ENCODE measurements around the gene VPS33A. TPM values are rescaled to one million over a fixed set of nuclear protein-coding genes. Genes with fewer than 3 reads are reported as not detected.

VPS33A gene
- total RNA-seq, 2 experiments from 2014 or later = 19.7 to 21.4 TPM

GRCh38 chr12:122189626-122190475, 76.4 kb downstream of the VPS33A start:
- no peak for DNase-seq
- CTCF ChIA-PET = interaction anchor here (0.7 to 4.9 kb wide), 13 partner anchors 13 to 199 kb away, joined by 3 to 27 read pairs (median 5); partner anchors contain the start of gene DIABLO
- H3K27ac Mint-ChIP-seq = no peak overlapping the region
- no peaks in the 10 kb centered on the region for H3K9me3 Mint-ChIP-seq
- TF ChIP-seq CTCF (IDR thresholded peaks at IDR 0.05) = no peak
- intact Hi-C loops (cut with micrococcal nuclease) = loop anchor here (5.0 to 10.0 kb wide), 3 partner anchors 33 to 135 kb away; no protein-coding TSS in a partner anchor
- H3K4me1 Mint-ChIP-seq (ENCODE audit: low read depth) = no peaks in the 10 kb centered on the region
- POLR2A ChIA-PET = no interaction called here
- H3K36me3 Mint-ChIP-seq (ENCODE audit: low read depth) = no peaks in the 10 kb centered on the region
- H3K27me3 Mint-ChIP-seq = peaks cover 4% of the 10 kb centered on the region
- no peak overlapping the region for H3K4me3 Mint-ChIP-seq
- ATAC-seq = no peak

- no peak overlapping the region for H3K27ac Mint-ChIP-seq
- ChIA-PET CTCF (no interaction called here), POLR2A (no interaction called here)
- no peak overlapping the region for H3K4me3 Mint-ChIP-seq
- intact Hi-C loops (cut with micrococcal nuclease) = loop anchor here (10.0 kb wide), 1 partner anchor 53 kb away; no protein-coding TSS in a partner anchor
- H3K4me1 Mint-ChIP-seq (ENCODE audit: low read depth) = peaks cover 10% of the 10 kb centered on the region
- no peaks in the 10 kb centered on the region for H3K36me3 Mint-ChIP-seq (ENCODE audit: low read depth)
- no peaks in the 10 kb centered on the region for H3K9me3 Mint-ChIP-seq
- DNase-seq = no peak
- ATAC-seq = no peak
- peaks cover 9% of the 10 kb centered on the region for H3K27me3 Mint-ChIP-seq
- TF ChIP-seq CTCF (IDR thresholded peaks at IDR 0.05) = no peak
Measured at GRCh38 chr12:122187466-122187865, 78.8 kb downstream of the VPS33A start.

- no peak for TF ChIP-seq CTCF (IDR thresholded peaks at IDR 0.05)
- H3K4me3 Mint-ChIP-seq = no peak overlapping the region
- ChIA-PET POLR2A (no interaction called here), CTCF (interaction anchor here (1.5 kb wide), 1 partner anchor 62 kb away, joined by 4 read pairs; no protein-coding TSS in a partner anchor)
- H3K4me1 Mint-ChIP-seq (ENCODE audit: low read depth) = peaks cover 10% of the 10 kb centered on the region
- no peak overlapping the region for H3K27ac Mint-ChIP-seq
- ATAC-seq (no peak), DNase-seq (no peak)
- H3K9me3 Mint-ChIP-seq = no peaks in the 10 kb centered on the region
- no peaks in the 10 kb centered on the region for H3K36me3 Mint-ChIP-seq (ENCODE audit: low read depth)
- intact Hi-C loops (cut with micrococcal nuclease) = loop anchor here (10.0 kb wide), 1 partner anchor 51 kb away; no protein-coding TSS in a partner anchor
- H3K27me3 Mint-ChIP-seq = peaks cover 9% of the 10 kb centered on the region
Measured at GRCh38 chr12:122185494-122186082, 80.7 kb downstream of the VPS33A start.

GRCh38 chr12:122185079-122185478, 81.2 kb downstream of the VPS33A start:
- no peak for DNase-seq
- no peaks in the 10 kb centered on the region for H3K9me3 Mint-ChIP-seq
- intact Hi-C loops (cut with micrococcal nuclease) = loop anchor here (10.0 kb wide), 1 partner anchor 50 kb away; no protein-coding TSS in a partner anchor
- peaks cover 9% of the 10 kb centered on the region for H3K27me3 Mint-ChIP-seq
- H3K36me3 Mint-ChIP-seq (ENCODE audit: low read depth) = no peaks in the 10 kb centered on the region
- no peak overlapping the region for H3K4me3 Mint-ChIP-seq
- TF ChIP-seq CTCF (IDR thresholded peaks at IDR 0.05) = no peak
- POLR2A ChIA-PET = no interaction called here
- no peak for ATAC-seq
- H3K27ac Mint-ChIP-seq = no peak overlapping the region
- CTCF ChIA-PET = no interaction called here
- H3K4me1 Mint-ChIP-seq (ENCODE audit: low read depth) = peaks cover 10% of the 10 kb centered on the region

- peaks cover 10% of the 10 kb centered on the region for H3K4me1 Mint-ChIP-seq (ENCODE audit: low read depth)
- no peak for ATAC-seq
- POLR2A ChIA-PET = interaction anchor here (1.4 kb wide), 1 partner anchor 11 kb away, joined by 5 read pairs; the partner anchor contains the start of gene IL31
- H3K4me3 Mint-ChIP-seq = peak overlapping the region; percentile 20
- TF ChIP-seq CTCF (IDR thresholded peaks at IDR 0.05) = no peak
- H3K9me3 Mint-ChIP-seq = no peaks in the 10 kb centered on the region
- peak; percentile 25 for DNase-seq
- no peak overlapping the region for H3K27ac Mint-ChIP-seq
- CTCF ChIA-PET = no interaction called here
- no peaks in the 10 kb centered on the region for H3K36me3 Mint-ChIP-seq (ENCODE audit: low read depth)
- H3K27me3 Mint-ChIP-seq = peaks cover 9% of the 10 kb centered on the region
- intact Hi-C loops (cut with micrococcal nuclease) = loop anchor here (10.0 kb wide), 1 partner anchor 50 kb away; no protein-coding TSS in a partner anchor
Measured at GRCh38 chr12:122184517-122184916, 81.8 kb downstream of the VPS33A start.

Data from activated CD8-positive, alpha-beta T cell treated with anti-CD3 and anti-CD28 coated beads for 36 hours (primary cell).